ENCODE measurements around the gene CAPN3. TPM values are rescaled to one million over a fixed set of nuclear protein-coding genes. Genes with fewer than 3 reads are reported as not detected.

Gene CAPN3
- total and polyA plus RNA-seq, 2 donors (not counting 3 experiments of a cell fraction or from before 2014, with no cell fraction given) = 2.2 to 3.7 TPM

GRCh38 chr15:42358141-42358540 is 1.2 kb upstream of the CAPN3 start:
- BruUV-seq (replicated peaks) = no TSS peak
- no peaks in the 10 kb centered on the region for H3K9me1 ChIP-seq (replicated peaks; ENCODE audit: control insufficient read depth, extremely low read depth, insufficient read depth, low read length)
- H2AFZ ChIP-seq (ENCODE audit: low read depth, low read length) = no peak overlapping the region
- no peak overlapping the region for H3K4me3 ChIP-seq (replicated peaks in 1 of 3; ENCODE audit: insufficient read depth in 1 of 3, low read depth in 1 of 3, low read length in 3 of 3)
- CTCF ChIA-PET = no interaction called here
- no peaks in the 10 kb centered on the region for H3K36me3 ChIP-seq (ENCODE audit: control insufficient read depth in 2 of 2, extremely low read depth in 1 of 2, insufficient read depth in 2 of 2, low read length in 2 of 2)
- H3K27me3 ChIP-seq (ENCODE audit: control insufficient read depth in 2 of 2, insufficient read depth in 2 of 2, low read length in 2 of 2) = no peaks in the 10 kb centered on the region
- dilution Hi-C loops (cut with MboI; ENCODE audit: extremely low pct_ligation_motif_present, low sequenced_read_pairs) (no loop called here), intact Hi-C loops (cut with micrococcal nuclease) (no loop called here)
- no peaks in the 10 kb centered on the region for H3K79me2 ChIP-seq (ENCODE audit: control insufficient read depth, insufficient read depth, low read length)
- H3K4me1 ChIP-seq (ENCODE audit: control insufficient read depth, extremely low read depth, insufficient read depth, low read length) = no peaks in the 10 kb centered on the region
- DNase-seq (ENCODE audit: low read depth, low spot score) (no peak), FAIRE-seq (no peak)
- H3K9ac ChIP-seq (replicated peaks; ENCODE audit: extremely low read depth, insufficient read depth, low read length) = no peak overlapping the region
- TF ChIP-seq EZH2 (IDR thresholded peaks at IDR 0.05; ENCODE audit: borderline replicate concordance, low read depth, low read length, severe bottlenecking) (no peak), MYC (IDR thresholded peaks at IDR 0.05; ENCODE audit: low read depth, low read length) (no peak), POLR2A (IDR thresholded peaks at IDR 0.05; ENCODE audit: low read depth, low read length) (no peak)
- no peak overlapping the region for H3K4me2 ChIP-seq (ENCODE audit: insufficient read depth, low read length)
- H3K9me3 ChIP-seq (replicated peaks; ENCODE audit: control insufficient read depth, insufficient read depth, low read length) = no peaks in the 10 kb centered on the region
- H3K27ac ChIP-seq (ENCODE audit: insufficient read depth, low read depth, low read length) = no peak overlapping the region
- no peaks in the 10 kb centered on the region for H4K20me1 ChIP-seq (replicated peaks; ENCODE audit: control insufficient read depth, extremely low read depth, insufficient read depth, low read length)
- POLR2A ChIA-PET = no interaction called here

- Histone ChIP-seq H3K79me2 (ENCODE audit: control insufficient read depth, insufficient read depth, low read length) (no peaks in the 10 kb centered on the region), H3K9me1 (replicated peaks; ENCODE audit: control insufficient read depth, extremely low read depth, insufficient read depth, low read length) (no peaks in the 10 kb centered on the region), H3K27ac (ENCODE audit: insufficient read depth, low read depth, low read length) (no peak overlapping the region), H3K4me2 (ENCODE audit: insufficient read depth, low read length) (no peak overlapping the region), H3K27me3 (ENCODE audit: control insufficient read depth in 2 of 2, insufficient read depth in 2 of 2, low read length in 2 of 2) (no peaks in the 10 kb centered on the region), H4K20me1 (replicated peaks; ENCODE audit: control insufficient read depth, extremely low read depth, insufficient read depth, low read length) (no peaks in the 10 kb centered on the region), H3K36me3 (ENCODE audit: control insufficient read depth in 2 of 2, extremely low read depth in 1 of 2, insufficient read depth in 2 of 2, low read length in 2 of 2) (no peaks in the 10 kb centered on the region), H2AFZ (ENCODE audit: low read depth, low read length) (no peak overlapping the region), H3K9me3 (replicated peaks; ENCODE audit: control insufficient read depth, insufficient read depth, low read length) (no peaks in the 10 kb centered on the region), H3K4me1 (ENCODE audit: control insufficient read depth, extremely low read depth, insufficient read depth, low read length) (no peaks in the 10 kb centered on the region), H3K4me3 (replicated peaks in 1 of 3; ENCODE audit: insufficient read depth in 1 of 3, low read depth in 1 of 3, low read length in 3 of 3) (no peak overlapping the region), H3K9ac (replicated peaks; ENCODE audit: extremely low read depth, insufficient read depth, low read length) (no peak overlapping the region)
- FAIRE-seq = no peak
- ChIA-PET POLR2A (no interaction called here), CTCF (no interaction called here)
- intact Hi-C loops (cut with micrococcal nuclease) (no loop called here), dilution Hi-C loops (cut with MboI; ENCODE audit: extremely low pct_ligation_motif_present, low sequenced_read_pairs) (no loop called here)
- no TSS peak for BruUV-seq (replicated peaks)
- DNase-seq (ENCODE audit: low read depth, low spot score) = no peak
- TF ChIP-seq FOS (IDR thresholded peaks at IDR 0.05; ENCODE audit: borderline replicate concordance, insufficient read depth, low read length) = no peak
- no peak for TF ChIP-seq JUN (IDR thresholded peaks at IDR 0.05; ENCODE audit: borderline replicate concordance, insufficient read depth, insufficient read length, low read depth)
Observed at GRCh38 chr15:42359985-42360384, 684 bp downstream of the CAPN3 start.

Data from endothelial cell of umbilical vein (primary cell).